ENCODE measurements around the gene KRTAP4-11. TPM values are rescaled to one million over a fixed set of nuclear protein-coding genes. Genes with fewer than 3 reads are reported as not detected.
"Not testable (repeated sequence)": the region's sequence is repeated elsewhere in the genome, so short reads cannot be mapped to it uniquely, and the experiment has no call there.

The KRTAP4-11 gene
- total RNA-seq, 4 donors from 2014 or later = 0.22 TPM; not detected in 3

DNA sequence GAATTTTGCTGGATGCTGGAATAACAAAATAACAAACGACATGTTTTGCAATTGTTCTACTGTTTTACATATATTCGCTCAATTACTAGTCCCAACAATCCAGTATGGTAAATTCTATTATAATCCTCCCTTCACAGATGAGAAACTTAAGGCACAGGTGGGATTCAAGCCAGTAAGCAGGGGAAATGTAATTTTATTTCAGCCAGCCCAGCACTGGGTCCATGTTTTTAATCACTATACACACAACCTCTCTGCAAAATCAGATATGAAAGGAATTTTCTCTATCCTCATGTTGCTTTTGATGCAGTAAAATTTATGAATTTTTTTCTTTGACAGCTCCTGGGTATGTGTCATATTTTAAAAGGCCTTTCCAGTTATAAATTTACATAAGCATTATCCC is 27.1 kb upstream of the KRTAP4-11 start:
- H3K27me3 ChIP-seq = peaks cover 0 to 1% (median 0%) of the 10 kb centered on the region in 4 donors
- no peaks in the 10 kb centered on the region for H3K36me3 ChIP-seq
- H3K4me3 ChIP-seq = no peak overlapping the region
- 83 to 91% methylated on average over 2 of the region's 2 CpGs for WGBS, 2 donors
- H3K4me1 ChIP-seq = no peaks in the 10 kb centered on the region
- TF ChIP-seq POLR2A (IDR thresholded peaks at IDR 0.05) = no peak
- TF ChIP-seq, protein P1, sequence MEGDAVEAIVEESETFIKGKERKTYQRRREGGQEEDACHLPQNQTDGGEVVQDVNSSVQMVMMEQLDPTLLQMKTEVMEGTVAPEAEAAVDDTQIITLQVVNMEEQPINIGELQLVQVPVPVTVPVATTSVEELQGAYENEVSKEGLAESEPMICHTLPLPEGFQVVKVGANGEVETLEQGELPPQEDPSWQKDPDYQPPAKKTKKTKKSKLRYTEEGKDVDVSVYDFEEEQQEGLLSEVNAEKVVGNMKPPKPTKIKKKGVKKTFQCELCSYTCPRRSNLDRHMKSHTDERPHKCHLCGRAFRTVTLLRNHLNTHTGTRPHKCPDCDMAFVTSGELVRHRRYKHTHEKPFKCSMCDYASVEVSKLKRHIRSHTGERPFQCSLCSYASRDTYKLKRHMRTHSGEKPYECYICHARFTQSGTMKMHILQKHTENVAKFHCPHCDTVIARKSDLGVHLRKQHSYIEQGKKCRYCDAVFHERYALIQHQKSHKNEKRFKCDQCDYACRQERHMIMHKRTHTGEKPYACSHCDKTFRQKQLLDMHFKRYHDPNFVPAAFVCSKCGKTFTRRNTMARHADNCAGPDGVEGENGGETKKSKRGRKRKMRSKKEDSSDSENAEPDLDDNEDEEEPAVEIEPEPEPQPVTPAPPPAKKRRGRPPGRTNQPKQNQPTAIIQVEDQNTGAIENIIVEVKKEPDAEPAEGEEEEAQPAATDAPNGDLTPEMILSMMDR (IDR thresholded peaks at IDR 0.05) = no peak
- H3K9me3 ChIP-seq = peaks cover 0 to 21% (median 17%) of the 10 kb centered on the region in 3 donors
- no peak for DNase-seq
- H3K27ac ChIP-seq = no peak overlapping the region
- intact Hi-C loops (cut with DNase I) = no loop called here

- peaks cover 0 to 6% (median 0%) of the 10 kb centered on the region in 4 donors for H3K27me3 ChIP-seq
- TF ChIP-seq POLR2A (IDR thresholded peaks at IDR 0.05) = no peak
- TF ChIP-seq, protein P1 (IDR thresholded peaks at IDR 0.05) = no peak
- DNase-seq = no peak
- H3K9me3 ChIP-seq = peaks cover 0 to 25% (median 18%) of the 10 kb centered on the region in 3 donors
- no peaks in the 10 kb centered on the region for H3K36me3 ChIP-seq
- H3K27ac ChIP-seq = no peak overlapping the region
- no peaks in the 10 kb centered on the region for H3K4me1 ChIP-seq
- intact Hi-C loops (cut with DNase I) = no loop called here
- no peak overlapping the region for H3K4me3 ChIP-seq
- WGBS, 2 donors = 82 to 84% methylated on average over 1 of the region's 1 CpG
These were observed 26.7 kb upstream of the KRTAP4-11 start for GRCh38 chr17:41144846-41145245.

DNA sequence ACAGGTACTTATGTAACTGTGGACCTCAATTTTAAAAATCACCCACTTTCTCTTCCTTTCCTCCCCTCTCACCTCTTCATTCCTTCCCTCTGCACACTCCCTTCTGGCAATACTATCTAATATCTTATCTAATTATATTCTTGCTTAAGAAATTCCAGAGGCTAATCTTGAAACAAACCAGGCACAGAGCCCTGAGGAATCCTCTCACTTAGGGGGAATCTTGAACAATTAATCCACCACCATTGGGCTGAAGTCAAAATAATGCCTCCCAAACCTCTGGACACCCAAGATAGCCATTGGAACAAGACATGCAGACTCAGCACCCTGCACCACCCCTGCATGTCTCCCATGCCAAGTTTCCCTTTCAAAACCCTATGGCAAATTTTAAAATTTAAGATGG is 23.2 kb upstream of the KRTAP4-11 start:
- H3K27ac ChIP-seq = no peak overlapping the region
- peaks cover 0 to 27% (median 18%) of the 10 kb centered on the region in 3 donors for H3K9me3 ChIP-seq
- DNase-seq = no peak
- H3K36me3 ChIP-seq = no peaks in the 10 kb centered on the region
- intact Hi-C loops (cut with DNase I) = no loop called here
- peaks cover 0 to 9% (median 0%) of the 10 kb centered on the region in 4 donors for H3K27me3 ChIP-seq
- no peak for TF ChIP-seq POLR2A (IDR thresholded peaks at IDR 0.05)
- no peaks in the 10 kb centered on the region for H3K4me1 ChIP-seq
- no peak overlapping the region for H3K4me3 ChIP-seq

DNA sequence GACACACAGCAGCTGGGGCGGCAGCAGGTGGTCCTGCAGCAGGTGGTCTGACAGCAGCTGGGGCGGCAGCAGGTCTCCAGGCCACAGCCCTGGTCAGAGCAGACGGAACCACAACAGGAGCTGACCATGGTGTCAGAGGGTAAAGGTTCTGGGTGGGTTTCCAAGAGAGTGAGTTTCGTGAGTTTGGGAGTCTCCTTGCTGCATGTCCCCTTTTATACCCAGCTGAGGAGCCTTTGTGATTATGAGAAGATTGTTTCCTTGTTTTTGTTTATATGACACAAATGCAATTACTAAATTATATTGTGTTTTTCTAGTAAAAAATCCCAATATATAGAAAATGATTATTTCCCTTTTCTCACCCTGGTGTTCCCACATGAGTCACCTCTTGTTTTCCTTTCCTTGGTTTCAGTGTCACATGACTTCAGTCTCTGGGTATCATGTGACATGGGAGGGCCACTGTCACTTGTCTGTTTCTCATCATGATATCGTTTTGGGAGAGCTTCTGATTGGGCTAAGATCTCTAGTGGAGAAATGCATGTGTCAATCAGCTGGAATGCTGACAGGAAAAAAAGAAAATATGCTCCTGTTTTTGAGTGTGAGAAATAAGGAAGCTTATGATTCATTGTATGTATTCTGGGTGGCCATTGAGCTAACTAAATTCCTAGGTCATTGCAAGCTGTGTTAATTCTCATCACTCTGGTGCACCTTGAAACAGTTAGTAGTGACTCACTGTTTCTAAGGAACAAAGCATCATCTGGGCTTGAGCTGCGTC is 22.4 kb upstream of the KRTAP4-11 start, which contains the start of gene KRTAP4-6:
Gene KRTAP4-6, minus strand, starts transcription at position 185 of the 772 bp plus-strand sequence. Its CDS starts 57 bp downstream, at position 128.
- H3K9me3 ChIP-seq = peaks cover 0 to 27% (median 18%) of the 10 kb centered on the region in 3 donors
- 70 to 75% methylated on average over 6 of the region's 6 CpGs for WGBS, 2 donors
- no peak within 1 kb of the TSS for H3K27ac ChIP-seq
- no peak within 1 kb of the TSS for H3K4me3 ChIP-seq
- no peaks in the 10 kb centered on the region for H3K4me1 ChIP-seq
- no peak for DNase-seq
- intact Hi-C loops (cut with DNase I) = no loop called here
- no peaks in the 10 kb centered on the region for H3K36me3 ChIP-seq
- H3K27me3 ChIP-seq = peaks cover 0 to 9% (median 0%) of the 10 kb centered on the region in 4 donors
- no peak for TF ChIP-seq POLR2A (IDR thresholded peaks at IDR 0.05)
- TF ChIP-seq, protein P1 (IDR thresholded peaks at IDR 0.05) = no peak

DNA sequence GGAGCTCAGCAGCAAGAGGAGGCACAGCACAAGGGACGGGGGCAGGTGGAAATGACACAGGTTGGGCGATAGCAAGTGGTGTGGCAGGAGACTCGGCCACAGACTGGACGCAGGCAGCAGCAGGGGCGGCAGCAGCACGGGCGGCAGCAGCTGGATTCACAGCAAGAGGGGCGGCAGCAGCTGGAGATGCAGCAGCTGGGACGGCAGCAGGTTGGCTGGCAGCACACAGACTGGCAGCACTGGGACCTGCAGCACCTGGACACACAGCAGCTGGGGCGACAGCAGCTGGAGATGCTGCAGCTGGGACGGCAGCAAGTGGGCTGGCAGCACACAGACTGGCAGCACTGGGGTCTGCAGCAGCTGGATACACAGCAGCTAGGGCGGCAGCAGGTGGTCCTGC is 21.7 kb upstream of the KRTAP4-11 start:
- intact Hi-C loops (cut with DNase I); DNase-seq; H3K4me3 ChIP-seq; H3K36me3 ChIP-seq; H3K27ac ChIP-seq; H3K4me1 ChIP-seq; H3K27me3 ChIP-seq: not testable (repeated sequence)
- WGBS, 2 donors = 86 to 92% methylated on average over 2 to 8 of the region's 12 CpGs
- H3K9me3 ChIP-seq = peaks cover 0 to 27% (median 18%) of the 10 kb centered on the region in 3 donors

DNA sequence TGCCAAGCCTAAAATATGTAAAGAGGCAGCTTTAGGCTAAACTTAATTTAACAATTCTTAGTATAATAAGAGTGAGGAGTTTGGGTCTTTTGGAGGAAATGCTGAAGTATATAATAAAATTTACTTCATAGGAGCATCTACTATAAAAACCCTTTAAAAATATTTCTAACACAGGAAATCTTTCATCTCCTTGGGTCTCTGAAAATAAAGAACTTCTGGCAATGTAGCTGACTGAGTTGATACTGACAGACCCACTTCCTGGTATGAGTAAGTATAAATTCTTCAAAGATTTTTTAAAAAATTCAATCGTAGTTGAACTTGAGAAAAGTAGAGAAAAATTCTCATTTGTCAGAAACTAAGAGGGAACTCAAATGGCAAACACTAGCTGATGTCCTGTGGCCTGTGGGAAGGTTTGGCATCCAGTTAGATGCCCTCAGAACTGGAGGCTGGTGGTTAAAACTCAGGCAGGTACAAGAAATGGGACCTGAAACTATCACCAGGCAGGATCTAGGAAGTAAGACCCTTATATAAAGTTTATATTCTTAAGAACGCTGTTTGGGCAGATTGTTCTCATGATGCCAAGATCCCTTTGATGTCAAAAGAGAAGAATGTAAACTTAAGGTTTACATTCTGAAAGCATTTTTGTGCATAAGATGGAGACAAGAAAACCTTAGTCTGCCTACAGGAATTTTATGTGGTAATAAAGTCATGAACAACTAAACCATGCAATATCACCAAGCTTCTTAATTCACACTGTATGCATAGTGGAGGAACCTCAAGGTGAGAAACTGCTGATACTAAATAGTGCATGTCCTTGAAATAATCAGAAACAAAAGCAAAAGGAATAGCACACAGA is 15.9 kb upstream of the KRTAP4-11 start:
- H3K4me1 ChIP-seq = no peaks in the 10 kb centered on the region
- H3K9me3 ChIP-seq = no peaks in the 10 kb centered on the region
- intact Hi-C loops (cut with DNase I) = no loop called here
- H3K36me3 ChIP-seq = no peaks in the 10 kb centered on the region
- H3K4me3 ChIP-seq = no peak overlapping the region
- H3K27me3 ChIP-seq = peaks cover 0 to 5% (median 0%) of the 10 kb centered on the region in 4 donors
- DNase-seq = no peak
- WGBS, 2 donors = 45 to 64% methylated on average over 2 of the region's 2 CpGs
- TF ChIP-seq POLR2A (IDR thresholded peaks at IDR 0.05) = no peak
- TF ChIP-seq, protein P1 (IDR thresholded peaks at IDR 0.05) = no peak
- H3K27ac ChIP-seq = no peak overlapping the region
